Measurements from ENCODE around the gene ERG.

GRCh38 chr21:38531591-38531990 is 33.3 kb upstream of the ERG start:
- TF ChIP-seq POLR2AphosphoS5 (IDR thresholded peaks at IDR 0.05) (no peak), CTCF (IDR thresholded peaks at IDR 0.05) (no peak), POLR2A (IDR thresholded peaks at IDR 0.05; ENCODE audit: low read depth) (no peak)

Data from esophagus muscularis mucosa (tissue), 3 donors.